ENCODE results near the gene SP4.
"Not testable (repeated sequence)": the region's sequence is repeated elsewhere in the genome, so short reads cannot be mapped to it uniquely, and the experiment has no call there.

SP4 gene

DNA sequence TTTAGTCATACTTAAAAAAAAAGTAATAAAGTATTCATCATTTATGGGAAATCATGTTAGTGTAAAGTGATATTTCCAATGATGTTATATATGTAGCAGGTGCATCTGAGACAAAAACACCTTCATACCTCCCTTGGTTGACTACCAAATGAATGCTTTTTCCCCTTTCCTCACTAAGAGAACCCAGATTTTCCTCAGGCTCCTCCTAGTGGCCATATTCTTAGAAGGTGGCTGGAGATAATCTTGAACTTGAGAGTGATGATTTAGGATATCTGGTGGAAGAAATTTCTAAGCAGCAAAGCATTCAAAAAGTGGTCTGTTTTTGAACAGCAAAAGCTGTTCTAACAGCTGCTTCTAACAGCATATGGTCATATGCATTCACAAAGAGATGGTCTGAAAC is 98.1 kb downstream of the SP4 start:
- no peak for DNase-seq (ENCODE audit: low spot score)

DNA sequence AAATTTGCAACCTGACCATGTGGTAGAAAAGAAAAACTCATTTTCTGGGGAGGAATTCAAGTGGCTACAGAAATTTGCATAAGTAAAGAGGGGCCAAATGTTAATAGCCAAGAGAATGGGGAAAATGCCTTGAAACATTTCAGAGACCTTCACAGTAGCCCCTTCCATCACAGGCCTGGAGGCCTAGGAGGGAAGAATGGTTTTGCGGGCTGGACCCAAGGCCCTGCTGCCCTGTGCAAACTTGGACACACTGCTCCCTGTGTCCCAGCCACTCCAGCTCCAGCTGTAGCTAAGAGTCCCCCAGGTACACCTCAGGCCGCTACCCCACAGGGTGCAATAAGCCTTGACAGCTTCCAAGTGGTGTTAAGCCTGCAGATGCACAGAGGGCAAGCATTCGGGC is 98.6 kb downstream of the SP4 start:
- no peak for DNase-seq (ENCODE audit: low spot score)

DNA sequence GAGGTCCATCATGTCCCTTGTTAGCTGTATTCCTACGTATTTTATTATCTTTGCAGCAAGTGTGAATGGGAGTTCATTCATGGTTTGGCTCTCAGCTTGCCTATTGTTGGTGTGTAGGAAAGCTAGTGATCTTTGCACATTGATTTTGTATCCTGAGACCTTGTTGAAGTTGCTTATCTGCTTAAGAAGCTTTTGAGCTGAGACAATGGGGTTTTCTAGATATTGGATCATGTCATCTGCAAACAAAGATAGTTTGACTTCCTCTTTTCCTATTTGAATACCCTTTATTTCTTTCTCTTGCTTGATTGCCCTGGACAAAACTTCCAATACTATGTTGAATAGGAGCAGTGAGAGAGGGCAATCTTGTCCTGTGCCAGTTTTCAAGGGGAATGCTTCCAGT is 104.6 kb downstream of the SP4 start:
- DNase-seq (ENCODE audit: low spot score): not testable (repeated sequence)

DNA sequence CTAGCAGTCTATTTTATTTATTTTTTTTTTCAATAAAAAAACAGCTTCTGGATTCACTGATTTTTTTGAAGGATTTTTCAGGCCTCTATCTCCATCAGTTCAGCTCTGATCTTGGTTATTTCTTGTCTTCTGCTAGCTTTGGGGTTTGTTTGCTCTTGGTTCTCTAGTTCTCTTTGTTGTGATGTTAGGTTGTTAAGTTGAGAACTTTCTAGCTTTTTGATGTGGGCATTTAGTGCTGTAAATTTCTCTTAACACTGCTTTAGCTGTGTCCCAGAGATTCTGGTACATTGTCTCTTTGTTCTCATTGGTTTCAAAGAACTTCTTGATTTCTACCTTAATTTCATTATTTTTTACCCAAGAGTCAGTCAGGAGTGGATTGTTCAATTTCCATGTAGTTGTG is 105.8 kb downstream of the SP4 start:
- DNase-seq (ENCODE audit: low spot score): not testable (repeated sequence)

DNA sequence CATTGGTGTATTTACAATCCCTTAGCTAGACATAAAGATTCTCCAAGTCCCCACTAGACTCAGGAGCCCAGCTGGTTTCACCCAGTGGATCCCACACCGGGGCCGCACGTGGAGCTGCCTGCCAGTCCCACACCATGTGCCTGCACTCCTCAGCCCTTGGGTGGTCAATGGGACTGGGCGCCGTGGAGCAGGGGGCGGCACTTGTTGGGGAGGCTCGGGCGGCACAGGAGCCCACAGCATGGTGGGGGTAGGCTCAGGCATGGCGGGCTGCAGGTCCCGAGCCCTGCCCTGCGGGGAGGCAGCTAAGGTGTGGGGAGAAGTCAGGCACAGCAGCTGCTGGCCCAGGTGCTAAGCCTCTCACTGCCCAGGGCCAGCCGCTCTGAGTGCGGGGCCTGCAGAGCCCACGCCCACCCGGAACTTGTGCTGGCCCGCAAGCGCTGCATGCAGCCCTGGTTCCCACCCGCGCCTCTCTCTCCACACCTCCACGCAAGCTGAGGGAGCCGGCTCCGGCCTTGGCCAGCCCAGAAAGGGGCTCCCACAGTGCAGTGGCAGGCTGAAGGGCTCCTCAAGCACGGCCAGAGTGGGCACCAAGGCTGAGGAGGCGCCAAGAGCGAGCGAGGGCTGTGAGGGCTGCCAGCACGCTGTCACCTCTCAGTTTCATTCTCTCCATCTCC is 108.7 kb downstream of the SP4 start:
- not testable (repeated sequence) for DNase-seq (ENCODE audit: low spot score)

DNA sequence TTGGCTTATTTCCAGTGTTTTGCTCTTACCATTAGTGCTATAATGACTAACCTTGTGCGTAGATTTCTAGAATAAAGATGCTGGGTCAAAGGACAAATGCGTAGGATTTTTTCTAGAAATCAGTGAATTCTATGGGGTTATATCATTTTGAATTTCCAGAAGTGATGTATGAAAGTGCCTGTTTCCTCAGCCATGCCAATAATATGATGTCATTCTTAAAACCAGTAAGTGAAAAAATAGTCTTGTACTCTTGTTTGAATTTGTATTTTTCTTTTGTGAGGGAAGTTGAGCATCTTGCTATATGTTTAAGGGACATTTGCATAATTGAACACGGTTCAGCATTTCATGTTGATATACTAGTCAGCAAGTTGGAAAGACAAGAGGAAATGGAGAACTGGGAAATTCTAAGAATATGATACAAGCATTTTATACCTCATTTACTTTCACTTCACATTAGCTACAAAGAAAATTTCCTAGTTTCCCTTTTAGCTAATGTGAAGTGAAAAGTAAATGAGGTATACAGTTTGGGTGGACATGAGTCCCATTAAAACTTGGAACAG is 111.1 kb downstream of the SP4 start:
- no peak for DNase-seq (ENCODE audit: low spot score)

DNA sequence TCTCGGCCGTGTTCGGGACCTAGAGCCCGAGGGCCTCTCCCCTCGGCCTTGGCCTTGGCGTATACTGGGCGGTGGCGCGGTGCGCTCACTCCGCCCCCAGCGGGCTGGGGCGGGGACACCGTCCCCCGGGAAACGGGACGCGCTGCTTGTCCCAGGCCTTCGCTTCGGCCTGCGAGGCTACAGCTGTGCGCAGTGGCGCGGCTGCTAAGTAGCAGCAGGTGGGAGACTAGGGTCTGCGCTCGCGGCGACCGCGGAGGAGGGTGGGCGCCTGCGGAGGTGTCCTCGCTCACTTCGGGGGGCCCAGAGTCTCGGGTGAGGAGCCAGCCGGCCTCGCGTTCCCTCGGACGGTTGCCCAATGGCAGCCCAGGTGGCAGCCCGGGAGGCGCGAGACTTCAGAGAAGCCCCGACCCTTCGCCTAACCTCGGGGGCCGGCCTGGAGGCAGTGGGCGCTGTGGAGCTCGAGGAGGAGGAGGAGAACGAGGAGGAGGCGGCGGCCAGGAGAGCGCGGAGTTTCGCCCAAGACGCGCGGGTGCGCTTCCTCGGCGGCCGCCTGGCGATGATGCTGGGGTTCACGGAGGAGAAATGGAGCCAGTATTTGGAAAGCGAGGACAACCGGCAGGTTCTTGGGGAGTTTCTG is 115.1 kb downstream of the SP4 start, which contains the start of gene DNAH11:
Gene DNAH11 (plus strand): TSS at position 149 of the 637 bp plus-strand sequence. CDS start 207 bp downstream, at position 356.
- DNase-seq (ENCODE audit: low spot score): peak; percentile 11

DNA sequence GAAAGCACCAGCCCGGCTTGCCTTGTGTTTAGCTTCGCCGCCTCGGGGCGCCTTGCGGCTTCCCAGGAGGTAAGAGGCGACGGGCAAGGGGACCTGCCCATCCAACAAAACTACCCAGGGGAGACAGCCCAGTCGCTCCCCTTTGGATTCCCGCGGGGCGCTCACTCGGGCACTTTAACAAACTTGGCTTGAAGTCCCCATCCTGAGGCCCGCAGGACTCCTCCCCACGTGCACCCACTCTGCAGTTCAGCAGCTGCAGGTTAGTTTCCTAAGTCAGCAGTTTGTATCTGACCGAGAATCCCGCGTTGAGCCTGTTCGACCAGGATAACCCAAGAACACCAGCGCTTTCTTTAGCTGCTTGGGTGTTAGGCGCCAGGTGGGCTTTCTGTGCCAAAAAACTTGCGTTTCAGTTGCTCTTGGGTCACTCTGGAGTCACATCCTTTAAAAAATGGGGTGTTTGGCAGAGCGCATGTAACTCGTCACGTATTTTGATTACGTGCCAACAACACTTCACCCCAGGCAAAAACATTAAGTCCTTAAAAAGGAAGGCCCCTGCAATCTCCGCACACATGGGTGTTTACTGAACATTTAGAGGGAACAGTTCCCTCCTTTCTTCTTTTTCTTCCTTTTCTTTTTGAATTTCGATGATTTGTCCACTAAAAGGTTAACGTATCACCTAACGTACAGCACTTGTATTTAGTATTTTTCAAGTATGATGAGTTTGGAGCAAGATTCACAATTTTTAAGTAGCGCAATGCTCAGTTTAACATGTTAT is 115.8 kb downstream of the SP4 start:
- DNase-seq (ENCODE audit: low spot score): no peak

DNA sequence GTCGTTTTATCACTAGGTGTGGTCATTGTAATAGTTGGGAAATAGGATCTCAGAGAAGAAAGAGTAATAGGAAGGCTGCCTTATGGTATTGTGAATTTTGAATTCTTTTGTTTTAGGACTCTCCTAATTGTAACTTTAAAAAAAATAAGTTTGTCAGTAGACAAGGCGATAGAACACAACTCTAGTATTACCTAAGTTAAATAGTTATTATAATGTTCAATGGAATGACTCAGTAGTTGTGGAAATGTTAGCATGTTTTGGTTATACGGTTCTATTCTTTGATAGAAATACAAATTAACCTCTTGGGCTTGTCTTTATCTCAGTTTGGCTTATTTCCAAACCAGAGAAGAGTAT is 116.4 kb downstream of the SP4 start:
- no peak for DNase-seq (ENCODE audit: low spot score)

DNA sequence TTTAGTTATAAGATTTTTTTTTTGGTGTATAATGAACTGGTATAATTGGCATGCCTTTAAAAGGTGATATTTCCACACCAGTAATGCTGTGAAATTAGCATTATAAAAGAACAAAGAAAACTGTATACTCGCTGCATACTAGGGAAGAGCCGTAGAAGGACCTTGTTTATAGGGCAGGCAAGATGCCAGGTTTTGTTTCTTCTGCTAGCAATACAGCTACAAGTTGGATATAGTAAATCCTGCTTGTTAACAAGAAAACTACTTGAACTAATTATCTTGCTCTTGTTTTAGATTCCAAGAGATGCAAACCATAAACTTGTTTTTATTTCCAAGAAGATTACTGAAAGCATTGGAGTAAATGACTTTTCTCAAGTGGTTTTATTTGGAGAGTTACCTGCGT is 116.8 kb downstream of the SP4 start:
- DNase-seq (ENCODE audit: low spot score): no peak

DNA sequence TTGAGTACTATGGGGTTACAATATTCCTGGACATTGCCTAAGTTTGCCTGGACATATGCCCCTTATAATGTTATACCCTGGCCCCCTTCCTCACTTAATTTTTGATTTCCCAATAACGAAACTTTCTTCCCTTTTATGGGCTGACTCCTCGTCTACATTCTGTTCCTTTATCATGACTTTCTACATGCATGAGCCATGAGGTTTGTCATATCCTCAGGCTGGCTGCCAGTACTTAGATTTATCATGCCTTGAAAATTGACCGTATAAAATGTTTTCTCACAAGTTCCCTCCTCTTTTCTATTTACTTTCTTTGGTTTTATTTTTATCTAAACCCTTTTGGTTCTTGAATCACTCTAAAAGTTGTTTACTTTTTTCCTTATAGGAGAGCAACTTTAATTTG is 119.6 kb downstream of the SP4 start:
- DNase-seq (ENCODE audit: low spot score): no peak

DNA sequence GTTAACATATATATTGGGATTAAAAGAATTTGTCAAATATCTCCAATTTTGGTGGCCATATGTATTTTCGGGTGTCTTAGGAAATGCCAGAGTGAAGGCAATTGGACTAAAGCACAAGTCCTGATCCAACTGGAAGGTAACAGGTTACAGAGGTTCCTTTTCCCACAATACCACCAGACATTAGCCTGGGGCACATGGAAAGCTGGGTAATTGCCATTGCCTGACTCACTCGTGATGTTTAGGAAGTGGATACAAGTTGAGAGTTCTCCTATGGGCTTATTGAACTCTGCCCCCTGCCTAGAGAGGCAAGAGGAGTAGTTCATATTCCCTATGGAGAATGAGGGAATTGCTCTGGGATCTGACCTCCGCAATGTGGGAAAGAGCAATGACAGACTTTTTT is 120.6 kb downstream of the SP4 start:
- no peak for DNase-seq (ENCODE audit: low spot score)

DNA sequence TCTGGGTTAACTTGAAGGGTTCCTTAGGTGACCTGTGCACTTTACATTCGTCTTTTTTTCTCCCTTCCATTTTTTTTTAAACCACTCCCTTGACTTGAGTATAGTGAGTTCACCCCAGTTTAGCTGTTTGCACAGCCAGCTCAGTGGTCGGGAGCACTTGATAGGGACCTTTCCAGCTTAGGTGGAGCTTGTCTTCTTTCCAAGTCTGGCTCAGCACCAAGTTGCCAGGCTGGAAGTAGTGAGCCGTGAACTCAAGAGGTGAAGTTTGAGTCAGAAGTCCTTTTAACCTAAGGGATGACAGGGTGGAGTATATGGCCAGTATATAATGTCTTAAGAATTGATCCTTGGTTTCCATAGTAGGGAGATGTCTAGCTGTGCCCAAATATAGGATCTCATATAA is 122.2 kb downstream of the SP4 start:
- DNase-seq (ENCODE audit: low spot score): no peak

DNA sequence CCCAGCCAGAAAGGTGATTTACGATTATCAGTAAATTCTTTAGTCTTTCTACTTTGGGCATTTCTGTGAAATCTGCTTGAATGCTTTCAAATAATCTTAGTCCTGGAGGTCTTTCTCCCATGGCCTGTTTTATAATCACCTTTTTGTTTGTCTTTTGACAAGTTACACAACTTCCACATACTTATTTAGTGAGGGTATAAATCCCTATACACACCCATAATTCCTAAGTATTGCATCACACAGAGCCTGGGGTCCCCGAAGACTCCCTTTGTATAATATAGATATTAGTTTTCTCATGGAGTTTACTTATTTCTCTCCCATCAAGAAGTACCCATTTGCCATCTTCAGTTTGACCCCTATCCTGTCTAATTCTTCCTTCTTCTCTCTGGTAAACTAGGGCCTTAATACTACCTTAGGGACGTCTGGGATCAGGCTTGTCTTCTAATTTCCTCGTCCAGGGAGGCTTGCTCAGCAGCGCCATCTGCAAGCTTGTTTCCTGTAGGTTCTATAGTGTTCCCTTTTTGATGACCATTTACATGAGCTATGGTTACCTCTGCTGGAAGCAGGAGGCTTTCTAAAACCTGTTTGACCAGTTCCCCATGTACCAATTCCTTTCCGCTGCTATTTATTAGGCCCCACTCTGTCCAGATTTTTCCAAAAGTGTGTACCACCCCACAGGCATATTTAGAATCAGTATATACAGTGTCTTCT is 123.1 kb downstream of the SP4 start:
- DNase-seq (ENCODE audit: low spot score): no peak

DNA sequence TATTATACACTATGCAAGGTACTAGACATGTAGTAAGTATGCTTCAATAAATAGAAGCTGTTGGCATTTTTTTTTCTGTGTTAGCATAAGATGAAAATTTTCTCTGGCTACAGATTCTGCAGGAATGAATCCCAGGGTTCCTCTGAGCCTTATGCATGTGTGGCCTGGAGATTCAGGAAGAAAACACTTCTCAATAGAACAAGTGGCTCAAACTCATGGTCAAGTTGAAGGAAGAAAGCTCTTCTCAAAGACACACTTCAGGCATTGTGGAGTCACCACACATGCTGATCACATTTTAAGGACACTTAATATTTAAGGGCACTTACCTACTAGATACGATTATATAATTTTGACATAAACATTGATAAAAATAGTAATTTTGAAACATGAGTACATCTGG is 134.5 kb downstream of the SP4 start:
- no peak for DNase-seq (ENCODE audit: low spot score)
